Keratinocyte (primary cell): ENCODE results near the gene HPCAL1. TPM values are rescaled to one million over a fixed set of nuclear protein-coding genes. Genes with fewer than 3 reads are reported as not detected.

Experiments used
- DNase-seq: peaks from one replicate; pipeline ENCODE4 v3.0.0-alpha.2; 2011; ENCODE audit warnings: low read depth, missing footprints, low spot score
- FAIRE-seq: peaks from 2 replicates; lab custom pipeline; 2011; peaks lifted over from hg19 to GRCh38; lab: Jason Lieb, UNC
- H2AFZ ChIP-seq: 2 replicates; pipeline ENCODE4 v1.6.0; 2012; ENCODE audit warnings: low read length, control low read depth, inconsistent platforms; ENCODE audit not compliant: control insufficient read depth
- H3K27ac ChIP-seq: 2 replicates; pipeline ENCODE4 v1.5.1; 2011; ENCODE audit warnings: low read length; ENCODE audit not compliant: control insufficient read depth, insufficient read depth
- H3K27me3 ChIP-seq: 3 replicates; pipeline ENCODE4 v1.6.0; 2011; ENCODE audit warnings: low read length; ENCODE audit not compliant: control insufficient read depth, insufficient read depth; ENCODE audit errors: extremely low read depth
- H3K36me3 ChIP-seq, 2 experiments: 2 replicates in 1 of 2; 3 replicates in 1 of 2; pipeline ENCODE4 v1.5.1; 2011; ENCODE audit warnings: low read length in 2 of 2, mild to moderate bottlenecking in 1 of 2; ENCODE audit not compliant: control insufficient read depth in 2 of 2, insufficient read depth in 2 of 2; ENCODE audit errors: extremely low read depth in 1 of 2
- H3K4me1 ChIP-seq: 3 replicates; pipeline ENCODE4 v1.5.1; 2011; ENCODE audit warnings: low read length; ENCODE audit not compliant: control insufficient read depth, insufficient read depth; ENCODE audit errors: extremely low read depth
- H3K4me2 ChIP-seq: 3 replicates; pipeline ENCODE4 v1.6.0; 2011; ENCODE audit warnings: low read depth, low read length; ENCODE audit not compliant: control insufficient read depth, insufficient read depth; ENCODE audit errors: extremely low read depth
- H3K4me3 ChIP-seq, 3 experiments: fragments of 200-600 bp in 1 of 3; sonication (generic) in 1 of 3; 2 replicates in 2 of 3; 3 replicates in 1 of 3; pipeline ENCODE4 v1.5.1; 2011 to 2016; ENCODE audit warnings: low read length in 3 of 3, mild to moderate bottlenecking in 3 of 3, control low read depth in 2 of 3, inconsistent platforms in 1 of 3, low read depth in 1 of 3, mixed read lengths in 1 of 3, mixed run types in 1 of 3, moderate library complexity in 1 of 3; ENCODE audit not compliant: control insufficient read depth in 2 of 3, insufficient read depth in 2 of 3; ENCODE audit errors: extremely low read depth in 1 of 3
- H3K79me2 ChIP-seq: 2 replicates; pipeline ENCODE4 v1.6.0; 2012; ENCODE audit warnings: low read length; ENCODE audit not compliant: control insufficient read depth, insufficient read depth
- H3K9ac ChIP-seq: 3 replicates; pipeline ENCODE4 v1.6.0; 2011; ENCODE audit warnings: low read length; ENCODE audit not compliant: control insufficient read depth, insufficient read depth; ENCODE audit errors: extremely low read depth
- H3K9me1 ChIP-seq: 3 replicates; pipeline ENCODE4 v1.6.0; 2011; ENCODE audit warnings: low read length; ENCODE audit not compliant: control insufficient read depth, insufficient read depth; ENCODE audit errors: extremely low read depth
- H3K9me3 ChIP-seq: 2 replicates; pipeline ENCODE4 v1.5.1; 2012; ENCODE audit warnings: low read depth, low read length; ENCODE audit not compliant: control insufficient read depth
- H4K20me1 ChIP-seq: 3 replicates; pipeline ENCODE4 v1.6.0; 2011; ENCODE audit warnings: low read length; ENCODE audit not compliant: control insufficient read depth, insufficient read depth; ENCODE audit errors: extremely low read depth
- CTCF ChIP-seq, 3 experiments: IDR thresholded peaks in 1 of 3; conservative IDR thresholded peaks in 1 of 3; optimal IDR thresholded peaks in 1 of 3; 2 replicates in 2 of 3; 3 replicates in 1 of 3; pipeline versions ENCODE3 to v1.5.1; 2011; ENCODE audit warnings: low read length in 3 of 3, mild to moderate bottlenecking in 3 of 3, moderate library complexity in 2 of 3, control low read depth in 1 of 3, inconsistent platforms in 1 of 3; ENCODE audit not compliant: insufficient read depth in 2 of 3; ENCODE audit errors: extremely low read depth in 1 of 3
- EZH2 ChIP-seq: IDR thresholded peaks from one replicate; pipeline ENCODE4 v1.6.1; 2012; ENCODE audit warnings: inconsistent platforms, mild to moderate bottlenecking, low read length, moderate library complexity
- dilution Hi-C: fragments of 300-500 bp; cut with MboI; formaldehyde crosslinking; loops from one replicate; pipeline ENCODE4 v1.7.0; 2020; ENCODE audit warnings: low sequenced_read_pairs; ENCODE audit not compliant: extremely low pct_ligation_motif_present
- polyA plus RNA-seq, 5 experiments: library from polyadenylated mRNA; depleted of rRNA in 3 of 5; stranded (reverse) in 3 of 5; stranded (forward) in 1 of 5; unstranded in 1 of 5; fragments of >200 nt; gene quantifications; 1 replicate in 1 of 5; 2 replicates in 3 of 5; 3 replicates in 1 of 5; pipeline versions ENCODE4 v1.2.1 to v1.2.3, GENCODE V29; 2011 to 2012; ENCODE audit warnings: missing spikeins in 2 of 5, low read depth in 1 of 5, low replicate concordance in 1 of 5

HPCAL1 gene
- polyA plus RNA-seq, 1 donor (not counting 4 experiments of a cell fraction or from before 2014, with no cell fraction given), result 18.0 TPM

DNA sequence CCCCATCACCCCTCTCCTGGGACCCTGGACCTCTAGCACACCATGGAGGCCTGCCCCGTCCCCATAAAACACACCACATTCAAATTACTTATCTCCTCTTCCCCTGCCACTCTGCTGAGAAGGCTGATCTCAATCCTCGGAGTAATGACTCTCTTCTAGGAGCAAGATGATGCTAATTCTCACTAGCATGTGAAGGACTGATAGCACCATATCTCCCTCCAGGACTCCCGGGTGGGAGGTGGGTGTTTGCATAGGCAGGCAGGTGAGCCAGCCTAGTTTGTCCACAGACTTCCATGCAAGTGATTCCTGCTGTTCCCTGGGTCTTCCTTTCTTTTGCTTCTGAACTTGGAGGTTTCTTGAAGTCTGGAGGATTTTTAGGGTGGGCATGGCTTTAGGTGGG is 40.5 kb downstream of the HPCAL1 start:
- FAIRE-seq (no peak), DNase-seq (no peak)
- H3K4me1 ChIP-seq, result peaks cover 32% of the 10 kb centered on the region
- H3K9me3 ChIP-seq, result no peaks in the 10 kb centered on the region
- H3K9me1 ChIP-seq, result peaks cover 3% of the 10 kb centered on the region
- H3K79me2 ChIP-seq, result peaks cover 39% of the 10 kb centered on the region
- no peak overlapping the region for H3K4me2 ChIP-seq
- no peak overlapping the region for H3K4me3 ChIP-seq
- peaks cover 0 to 3% of the 10 kb centered on the region in 2 experiments for H3K36me3 ChIP-seq
- H3K27ac ChIP-seq, result no peak overlapping the region
- H4K20me1 ChIP-seq, result peaks cover 2% of the 10 kb centered on the region
- no peaks in the 10 kb centered on the region for H3K27me3 ChIP-seq
- no peak overlapping the region for H3K9ac ChIP-seq
- no peak overlapping the region for H2AFZ ChIP-seq
- dilution Hi-C loops, result no loop called here
- no peak for TF ChIP-seq CTCF (optimal IDR thresholded peaks at IDR 0.05 in 1 of 3, IDR thresholded peaks at IDR 0.05 in 1 of 3, conservative IDR thresholded peaks at IDR 0.05 in 1 of 3; ENCODE audit: extremely low read depth in 1 of 3, insufficient read depth in 2 of 3, low read length in 3 of 3)
- no peak for TF ChIP-seq EZH2

DNA sequence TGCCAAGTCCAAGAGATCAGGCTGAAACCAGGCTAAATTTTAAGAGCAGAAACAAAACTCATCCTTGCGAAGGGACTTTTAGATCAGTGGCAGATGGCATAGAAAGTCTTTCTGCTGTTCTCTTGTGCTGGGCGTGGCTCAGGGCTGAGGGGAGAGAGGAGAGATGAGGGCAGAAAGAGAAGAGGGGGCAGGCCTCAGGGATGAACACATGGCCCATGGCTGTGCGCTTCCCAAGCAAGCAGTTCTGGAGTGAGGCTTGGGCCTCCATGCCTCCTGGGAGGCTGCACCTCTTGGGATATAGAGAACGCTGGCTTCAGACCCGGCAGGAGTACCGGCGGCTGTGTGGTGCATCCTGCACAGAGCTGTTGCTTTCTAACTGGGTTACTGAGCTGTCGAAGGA is 41.0 kb downstream of the HPCAL1 start:
- dilution Hi-C loops, result no loop called here
- Histone ChIP-seq H4K20me1 (peaks cover 2% of the 10 kb centered on the region), H3K36me3 (peaks cover 0 to 3% of the 10 kb centered on the region in 2 experiments), H3K4me1 (peaks cover 29% of the 10 kb centered on the region), H3K4me3 (no peak overlapping the region), H3K9me1 (peaks cover 3% of the 10 kb centered on the region), H3K27me3 (no peaks in the 10 kb centered on the region), H3K27ac (no peak overlapping the region), H2AFZ (no peak overlapping the region), H3K4me2 (no peak overlapping the region), H3K79me2 (peaks cover 34% of the 10 kb centered on the region), H3K9ac (no peak overlapping the region), H3K9me3 (no peaks in the 10 kb centered on the region)
- FAIRE-seq (no peak), DNase-seq (no peak)
- TF ChIP-seq EZH2 (no peak), CTCF (optimal IDR thresholded peaks at IDR 0.05 in 1 of 3, IDR thresholded peaks at IDR 0.05 in 1 of 3, conservative IDR thresholded peaks at IDR 0.05 in 1 of 3; ENCODE audit: extremely low read depth in 1 of 3, insufficient read depth in 2 of 3, low read length in 3 of 3) (no peak)
